SK-N-SH (cell line): ENCODE data around the gene TLNRD1.

Source experiments
- GABPA ChIP-seq: IDR thresholded peaks from 2 replicates; pipeline ENCODE4 v1.4.0; 2012; ENCODE audit warnings: low read depth, mild to moderate bottlenecking
- MXI1 ChIP-seq: IDR thresholded peaks from 2 replicates; pipeline ENCODE4 v1.6.1; 2012; ENCODE audit warnings: mild to moderate bottlenecking, low read depth, low read length, improper control_type of control experiment
- TF ChIP-seq, protein P1 (sequence below): fragments of 200-600 bp; sonication (generic); IDR thresholded peaks from 2 replicates; pipeline ENCODE4 v1.6.1; 2017; ENCODE audit warnings: antibody characterized with exemption, mild to moderate bottlenecking, moderate library complexity
- TF ChIP-seq, protein P2 (sequence below): IDR thresholded peaks from 2 replicates; pipeline ENCODE4; 2012

DNA sequence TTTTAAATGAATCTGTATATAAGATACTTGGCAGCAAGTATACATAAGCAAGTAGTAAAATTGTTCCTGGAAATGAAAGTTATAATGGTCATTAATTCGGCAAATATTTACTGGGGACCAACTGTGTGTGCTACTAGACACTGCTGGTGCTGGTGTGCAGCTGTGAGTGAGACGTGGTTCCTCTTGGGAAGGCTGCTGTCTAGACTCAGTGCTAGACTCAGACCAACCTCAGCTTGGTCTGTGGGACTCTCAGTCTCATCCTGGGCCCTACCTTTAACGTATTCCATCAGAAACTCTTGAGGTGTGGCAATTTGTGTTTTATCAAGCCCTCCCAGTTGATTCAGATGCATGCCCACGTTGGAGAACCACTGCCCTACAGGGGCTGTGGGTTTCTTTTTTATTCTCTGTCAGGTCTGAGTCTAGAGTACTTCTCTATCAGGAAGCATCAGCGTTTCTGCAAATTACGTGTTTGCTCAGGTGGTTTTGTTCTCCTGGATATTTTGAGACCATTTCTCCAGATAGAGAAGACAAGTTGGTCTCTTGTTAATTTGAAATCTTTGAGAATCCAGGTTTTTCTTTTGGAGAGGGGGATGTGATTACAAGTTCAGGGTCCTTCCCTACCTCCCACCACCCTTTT is 6.8 kb downstream of the TLNRD1 start:
- TF ChIP-seq MXI1, result no peak
- TF ChIP-seq, protein P1, sequence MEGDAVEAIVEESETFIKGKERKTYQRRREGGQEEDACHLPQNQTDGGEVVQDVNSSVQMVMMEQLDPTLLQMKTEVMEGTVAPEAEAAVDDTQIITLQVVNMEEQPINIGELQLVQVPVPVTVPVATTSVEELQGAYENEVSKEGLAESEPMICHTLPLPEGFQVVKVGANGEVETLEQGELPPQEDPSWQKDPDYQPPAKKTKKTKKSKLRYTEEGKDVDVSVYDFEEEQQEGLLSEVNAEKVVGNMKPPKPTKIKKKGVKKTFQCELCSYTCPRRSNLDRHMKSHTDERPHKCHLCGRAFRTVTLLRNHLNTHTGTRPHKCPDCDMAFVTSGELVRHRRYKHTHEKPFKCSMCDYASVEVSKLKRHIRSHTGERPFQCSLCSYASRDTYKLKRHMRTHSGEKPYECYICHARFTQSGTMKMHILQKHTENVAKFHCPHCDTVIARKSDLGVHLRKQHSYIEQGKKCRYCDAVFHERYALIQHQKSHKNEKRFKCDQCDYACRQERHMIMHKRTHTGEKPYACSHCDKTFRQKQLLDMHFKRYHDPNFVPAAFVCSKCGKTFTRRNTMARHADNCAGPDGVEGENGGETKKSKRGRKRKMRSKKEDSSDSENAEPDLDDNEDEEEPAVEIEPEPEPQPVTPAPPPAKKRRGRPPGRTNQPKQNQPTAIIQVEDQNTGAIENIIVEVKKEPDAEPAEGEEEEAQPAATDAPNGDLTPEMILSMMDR, result no peak
- TF ChIP-seq GABPA, result no peak
- TF ChIP-seq, protein P2, sequence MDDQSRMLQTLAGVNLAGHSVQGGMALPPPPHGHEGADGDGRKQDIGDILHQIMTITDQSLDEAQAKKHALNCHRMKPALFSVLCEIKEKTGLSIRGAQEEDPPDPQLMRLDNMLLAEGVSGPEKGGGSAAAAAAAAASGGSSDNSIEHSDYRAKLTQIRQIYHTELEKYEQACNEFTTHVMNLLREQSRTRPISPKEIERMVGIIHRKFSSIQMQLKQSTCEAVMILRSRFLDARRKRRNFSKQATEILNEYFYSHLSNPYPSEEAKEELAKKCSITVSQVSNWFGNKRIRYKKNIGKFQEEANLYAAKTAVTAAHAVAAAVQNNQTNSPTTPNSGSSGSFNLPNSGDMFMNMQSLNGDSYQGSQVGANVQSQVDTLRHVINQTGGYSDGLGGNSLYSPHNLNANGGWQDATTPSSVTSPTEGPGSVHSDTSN, result no peak
